ENCODE results near the gene HOXB3. TPM values are rescaled to one million over a fixed set of nuclear protein-coding genes. Genes with fewer than 3 reads are reported as not detected.
A peak's percentile ranks its signal among the peaks of the same experiment; 100 is the strongest.

The HOXB3 gene
- total and polyA plus RNA-seq, 2 of the 13 experiments (the other 11 are each of a cell fraction or from before 2014, with no cell fraction given), result not detected

- ChIA-PET CTCF (ENCODE audit: low intra/inter-chr PET ratio, low total read pairs) (no interaction called here), POLR2A (no interaction called here)
- H3K4me1 ChIP-seq (ENCODE audit: insufficient read depth, low read length), result no peaks in the 10 kb centered on the region
- H2AFZ ChIP-seq (ENCODE audit: low read length), result no peak overlapping the region
- intact Hi-C loops (cut with micrococcal nuclease; ENCODE audit: unreplicated experiment), result no loop called here
- no peak overlapping the region for H3K4me2 ChIP-seq (ENCODE audit: low read depth, low read length)
- DNase-seq (ENCODE audit: low spot score) (no peak), FAIRE-seq (no peak), ATAC-seq (no peak)
- BruUV-seq (replicated peaks), result no TSS peak
- in situ Hi-C loops (cut with HindIII; ENCODE audit: extremely low pct_ligation_motif_present, low pct_unique_long_range_greater_than_20kb), result no loop called here
- no peaks in the 10 kb centered on the region for H3K79me2 ChIP-seq (ENCODE audit: insufficient read depth, low read length)
- peaks cover 15 to 95% of the 10 kb centered on the region in 2 experiments for H3K27me3 ChIP-seq (ENCODE audit: control insufficient read depth in 1 of 2, insufficient read depth in 2 of 2, low read length in 2 of 2)
- no peaks in the 10 kb centered on the region for H3K9me3 ChIP-seq (ENCODE audit: low read length)
- H3K27ac ChIP-seq (ENCODE audit: extremely low read length, insufficient read depth, low read length), result no peak overlapping the region
- no peak for TF ChIP-seq ZFP91 (CRISPR knock-in tag; IDR thresholded peaks at IDR 0.05; ENCODE audit: borderline replicate concordance)
- peak; percentile 41; the same call in 1 of the 2 replicates for TF ChIP-seq CREB1 (IDR thresholded peaks at IDR 0.05)
- no peak for TF ChIP-seq CREB1 (CRISPR knock-in tag; IDR thresholded peaks at IDR 0.05)
- no peak overlapping the region for H3K4me3 ChIP-seq (replicated peaks in 1 of 3; ENCODE audit: insufficient read depth in 1 of 3, low read depth in 2 of 3, low read length in 3 of 3)
- WGBS (ENCODE audit: low lambda C conversion rate), result 3% methylated on average over 4 of the region's 4 CpGs
- H4K20me1 ChIP-seq (ENCODE audit: insufficient read depth, low read length), result 0 out of 2 replicates have a peak, but pooled peaks cover 4% of the 10 kb centered on the region
- no peak overlapping the region for H3K9ac ChIP-seq (ENCODE audit: insufficient read depth, low read depth, low read length)
- H3K36me3 ChIP-seq (replicated peaks in 1 of 2; ENCODE audit: control insufficient read depth in 1 of 2, insufficient read depth in 2 of 2, low read length in 2 of 2), result no peaks in the 10 kb centered on the region
Measured at GRCh38 chr17:48565925-48566710, 23.9 kb downstream of the HOXB3 start.

- in situ Hi-C loops (cut with HindIII; ENCODE audit: extremely low pct_ligation_motif_present, low pct_unique_long_range_greater_than_20kb), result no loop called here
- Histone ChIP-seq H3K79me2 (ENCODE audit: insufficient read depth, low read length) (no peaks in the 10 kb centered on the region), H3K4me3 (replicated peaks in 1 of 3; ENCODE audit: insufficient read depth in 1 of 3, low read depth in 2 of 3, low read length in 3 of 3) (no peak overlapping the region), H3K9ac (ENCODE audit: insufficient read depth, low read depth, low read length) (no peak overlapping the region), H3K4me1 (ENCODE audit: insufficient read depth, low read length) (no peaks in the 10 kb centered on the region), H2AFZ (ENCODE audit: low read length) (no peak overlapping the region), H4K20me1 (ENCODE audit: insufficient read depth, low read length) (0 out of 2 replicates have a peak, but pooled peaks cover 4% of the 10 kb centered on the region), H3K4me2 (ENCODE audit: low read depth, low read length) (no peak overlapping the region), H3K9me3 (ENCODE audit: low read length) (no peaks in the 10 kb centered on the region), H3K27ac (ENCODE audit: extremely low read length, insufficient read depth, low read length) (no peak overlapping the region), H3K27me3 (ENCODE audit: control insufficient read depth in 1 of 2, insufficient read depth in 2 of 2, low read length in 2 of 2) (peaks cover 14 to 94% of the 10 kb centered on the region in 2 experiments), H3K36me3 (replicated peaks in 1 of 2; ENCODE audit: control insufficient read depth in 1 of 2, insufficient read depth in 2 of 2, low read length in 2 of 2) (no peaks in the 10 kb centered on the region)
- ATAC-seq, result no peak
- BruUV-seq (replicated peaks), result no TSS peak
- DNase-seq (ENCODE audit: low spot score), result no peak
- ChIA-PET CTCF (ENCODE audit: low intra/inter-chr PET ratio, low total read pairs) (no interaction called here), POLR2A (no interaction called here)
- WGBS (ENCODE audit: low lambda C conversion rate), result 4% methylated on average over 2 of the region's 2 CpGs
- intact Hi-C loops (cut with micrococcal nuclease; ENCODE audit: unreplicated experiment), result no loop called here
- no peak for FAIRE-seq
- TF ChIP-seq RNF2 (conservative IDR thresholded peaks at IDR 0.05; ENCODE audit: low read depth), result no peak
- no peak for TF ChIP-seq ZNF407 (CRISPR knock-in tag; IDR thresholded peaks at IDR 0.05; ENCODE audit: not compliant biosample characterization)
- TF ChIP-seq DPF2 (CRISPR knock-in tag; IDR thresholded peaks at IDR 0.05; ENCODE audit: borderline replicate concordance, low read depth), result no peak
- no peak for TF ChIP-seq ZNF501 (CRISPR knock-in tag; IDR thresholded peaks at IDR 0.05)
Measured at GRCh38 chr17:48565022-48565554, 25.0 kb downstream of the HOXB3 start.
